ENCODE results near the gene DLEC1.

DNA sequence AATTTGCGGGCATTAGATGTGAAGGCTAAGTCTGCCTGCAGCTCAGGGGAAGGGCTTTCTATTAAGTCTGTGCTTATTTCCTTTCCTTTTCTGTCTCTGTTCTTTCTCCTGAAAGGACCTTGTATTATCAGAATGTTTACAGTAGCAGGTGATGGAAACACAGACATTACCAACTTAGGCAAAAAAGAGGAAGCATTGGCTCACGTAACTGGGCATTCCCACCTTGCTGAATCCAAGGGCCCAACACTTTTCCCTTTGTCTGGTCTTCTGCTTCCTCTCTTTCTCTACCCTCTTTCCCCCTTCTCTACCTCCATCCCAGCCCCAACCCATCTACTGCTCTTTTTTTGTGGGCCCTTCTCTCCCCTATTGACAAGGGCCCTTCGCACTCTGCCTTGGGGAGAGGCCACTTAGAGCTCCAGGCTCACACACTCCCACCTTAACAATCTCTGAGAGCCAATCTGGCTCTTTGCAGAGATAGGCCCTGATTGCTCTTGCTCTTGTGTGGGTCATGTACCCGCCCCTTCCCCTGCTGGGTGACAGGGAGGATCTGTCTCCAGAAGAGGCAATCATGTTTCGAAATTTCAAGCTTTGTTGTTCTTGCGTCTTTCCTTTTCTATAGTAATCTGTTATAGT is 62.9 kb downstream of the DLEC1 start:
- TF ChIP-seq, protein P1, sequence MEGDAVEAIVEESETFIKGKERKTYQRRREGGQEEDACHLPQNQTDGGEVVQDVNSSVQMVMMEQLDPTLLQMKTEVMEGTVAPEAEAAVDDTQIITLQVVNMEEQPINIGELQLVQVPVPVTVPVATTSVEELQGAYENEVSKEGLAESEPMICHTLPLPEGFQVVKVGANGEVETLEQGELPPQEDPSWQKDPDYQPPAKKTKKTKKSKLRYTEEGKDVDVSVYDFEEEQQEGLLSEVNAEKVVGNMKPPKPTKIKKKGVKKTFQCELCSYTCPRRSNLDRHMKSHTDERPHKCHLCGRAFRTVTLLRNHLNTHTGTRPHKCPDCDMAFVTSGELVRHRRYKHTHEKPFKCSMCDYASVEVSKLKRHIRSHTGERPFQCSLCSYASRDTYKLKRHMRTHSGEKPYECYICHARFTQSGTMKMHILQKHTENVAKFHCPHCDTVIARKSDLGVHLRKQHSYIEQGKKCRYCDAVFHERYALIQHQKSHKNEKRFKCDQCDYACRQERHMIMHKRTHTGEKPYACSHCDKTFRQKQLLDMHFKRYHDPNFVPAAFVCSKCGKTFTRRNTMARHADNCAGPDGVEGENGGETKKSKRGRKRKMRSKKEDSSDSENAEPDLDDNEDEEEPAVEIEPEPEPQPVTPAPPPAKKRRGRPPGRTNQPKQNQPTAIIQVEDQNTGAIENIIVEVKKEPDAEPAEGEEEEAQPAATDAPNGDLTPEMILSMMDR (IDR thresholded peaks at IDR 0.05): no peak
- TF ChIP-seq POLR2AphosphoS5 (IDR thresholded peaks at IDR 0.05; ENCODE audit: low read depth, low read length): no peak
